Osteoblast (primary cell): Measurements from ENCODE around the gene KICS2. TPM values are rescaled to one million over a fixed set of nuclear protein-coding genes. Genes with fewer than 3 reads are reported as not detected.
A peak's percentile ranks its signal among the peaks of the same experiment; 100 is the strongest.

ENCODE experiments used
- DNase-seq: peaks from one replicate; pipeline ENCODE4 v3.0.0; 2011; ENCODE audit warnings: low spot score, mixed read lengths; ENCODE audit not compliant: insufficient read length; ENCODE audit errors: missing footprints
- H2AFZ ChIP-seq: 2 replicates; pipeline ENCODE4 v1.6.0; 2011; ENCODE audit warnings: mild to moderate bottlenecking, low read length
- H3K27ac ChIP-seq: 2 replicates; pipeline ENCODE4 v1.5.1; 2011; ENCODE audit warnings: mild to moderate bottlenecking, low read depth, low read length, moderate library complexity
- H3K27me3 ChIP-seq: 2 replicates; pipeline ENCODE4 v1.6.0; 2012; ENCODE audit warnings: mild to moderate bottlenecking, control low read depth, inconsistent platforms, low read length, moderate library complexity; ENCODE audit not compliant: insufficient read depth
- H3K36me3 ChIP-seq: 2 replicates; pipeline ENCODE4 v1.5.1; 2011; ENCODE audit warnings: mild to moderate bottlenecking, low read length, control low read depth, moderate library complexity; ENCODE audit not compliant: insufficient read depth
- H3K4me1 ChIP-seq: 2 replicates; pipeline ENCODE4 v1.5.1; 2011; ENCODE audit warnings: mild to moderate bottlenecking, low read length, control low read depth, moderate library complexity; ENCODE audit not compliant: insufficient read depth
- H3K4me2 ChIP-seq: 2 replicates; pipeline ENCODE4 v1.6.0; 2011; ENCODE audit warnings: mild to moderate bottlenecking, low read length; ENCODE audit not compliant: insufficient read depth
- H3K4me3 ChIP-seq: fragments of 200-600 bp; sonication (generic); 3 replicates; pipeline ENCODE4 v1.5.1; 2012; ENCODE audit warnings: mild to moderate bottlenecking, low read length, inconsistent platforms; ENCODE audit not compliant: insufficient read depth
- H3K79me2 ChIP-seq: 2 replicates; pipeline ENCODE4 v1.6.0; 2012; ENCODE audit warnings: mild to moderate bottlenecking, low read length, control low read depth, inconsistent platforms; ENCODE audit not compliant: insufficient read depth
- H3K9me3 ChIP-seq: 2 replicates; pipeline ENCODE4 v1.5.1; 2011; ENCODE audit warnings: low read depth, low read length, control low read depth
- H4K20me1 ChIP-seq: 2 replicates; pipeline ENCODE4 v1.6.0; 2012; ENCODE audit warnings: mild to moderate bottlenecking, low read length, control low read depth; ENCODE audit not compliant: insufficient read depth
- CTCF ChIP-seq: IDR thresholded peaks from 2 replicates; pipeline ENCODE4 v1.5.1; 2011; ENCODE audit warnings: mild to moderate bottlenecking, low read depth, low read length, moderate library complexity; ENCODE audit errors: extremely low read depth
- total RNA-seq: library from RNA; depleted of rRNA; stranded (reverse); fragments of >200 nt; gene quantifications from 2 replicates; pipeline ENCODE4 v1.2.3, GENCODE V29; 2012

Gene KICS2
- total RNA-seq, 1 donor = 5.4 TPM

- no peaks in the 10 kb centered on the region for H4K20me1 ChIP-seq
- H3K79me2 ChIP-seq = no peaks in the 10 kb centered on the region
- no peaks in the 10 kb centered on the region for H3K36me3 ChIP-seq
- H3K9me3 ChIP-seq = no peaks in the 10 kb centered on the region
- H3K4me3 ChIP-seq = no peak overlapping the region
- no peak overlapping the region for H2AFZ ChIP-seq
- no peak overlapping the region for H3K27ac ChIP-seq
- TF ChIP-seq CTCF = no peak
- no peaks in the 10 kb centered on the region for H3K27me3 ChIP-seq
- H3K4me1 ChIP-seq = no peaks in the 10 kb centered on the region
- no peak overlapping the region for H3K4me2 ChIP-seq
- no peak for DNase-seq
These were observed 18.7 kb upstream of the KICS2 start for GRCh38 chr12:64240781-64241180.

GRCh38 chr12:64237382-64237781 is 15.3 kb upstream of the KICS2 start:
- Histone ChIP-seq H3K27ac (no peak overlapping the region), H3K9me3 (no peaks in the 10 kb centered on the region), H4K20me1 (no peaks in the 10 kb centered on the region), H2AFZ (no peak overlapping the region), H3K27me3 (no peaks in the 10 kb centered on the region), H3K4me3 (no peak overlapping the region), H3K4me2 (no peak overlapping the region), H3K36me3 (no peaks in the 10 kb centered on the region), H3K79me2 (no peaks in the 10 kb centered on the region), H3K4me1 (peaks cover 2% of the 10 kb centered on the region)
- no peak for TF ChIP-seq CTCF
- DNase-seq = no peak

- Histone ChIP-seq H2AFZ (no peak overlapping the region), H3K27ac (no peak overlapping the region), H3K36me3 (no peaks in the 10 kb centered on the region), H3K4me3 (no peak overlapping the region), H3K9me3 (no peaks in the 10 kb centered on the region), H3K27me3 (no peaks in the 10 kb centered on the region), H3K4me1 (peaks cover 4% of the 10 kb centered on the region), H3K79me2 (no peaks in the 10 kb centered on the region), H3K4me2 (no peak overlapping the region), H4K20me1 (no peaks in the 10 kb centered on the region)
- peak; percentile 39 for TF ChIP-seq CTCF
- peak; percentile 42 for DNase-seq
These were observed 14.5 kb upstream of the KICS2 start for GRCh38 chr12:64236549-64236948.

- no peak overlapping the region for H2AFZ ChIP-seq
These were observed 10.1 kb upstream of the KICS2 start for GRCh38 chr12:64232196-64232595.

More at GRCh38 chr12:64232196-64232595, 10.1 kb upstream of the KICS2 start:
- no peaks in the 10 kb centered on the region for H3K27me3 ChIP-seq
- no peak overlapping the region for H3K4me2 ChIP-seq
- H3K9me3 ChIP-seq = no peaks in the 10 kb centered on the region
- H4K20me1 ChIP-seq = no peaks in the 10 kb centered on the region
- H3K79me2 ChIP-seq = no peaks in the 10 kb centered on the region
- no peak overlapping the region for H3K4me3 ChIP-seq
- peak; percentile 42 for DNase-seq
- H3K36me3 ChIP-seq = no peaks in the 10 kb centered on the region
- no peak overlapping the region for H3K27ac ChIP-seq
- TF ChIP-seq CTCF = no peak
- peaks cover 4% of the 10 kb centered on the region for H3K4me1 ChIP-seq
